SH-SY5Y (cell line): Measurements from ENCODE around the gene LYL1.

ENCODE experiments used
- GATA2 ChIP-seq: IDR thresholded peaks from 2 replicates; pipeline ENCODE4 v1.6.1; 2011; ENCODE audit warnings: mild to moderate bottlenecking, low read depth, low read length
- GATA3 ChIP-seq: IDR thresholded peaks from 2 replicates; pipeline ENCODE4 v1.6.1; 2011; ENCODE audit warnings: low read depth, mild to moderate bottlenecking, low read length, moderate library complexity

GRCh38 chr19:13100031-13100588 is 2.5 kb downstream of the LYL1 start:
- no peak for TF ChIP-seq GATA2
- TF ChIP-seq GATA3, result no peak
